SK-N-SH (cell line): ENCODE results near the gene FGF13. TPM values are rescaled to one million over a fixed set of nuclear protein-coding genes. Genes with fewer than 3 reads are reported as not detected.

Source experiments
- CTCF ChIA-PET: fragments of 300-600, 350-600 bp; formaldehyde crosslinking; extraction: SDS; loops from one replicate; lab custom pipeline; 2021; lab: Yijun Ruan, JAX
- POLR2A ChIA-PET: fragments of 350-600 bp; sonication (Branson Sonifier 250); formaldehyde crosslinking; extraction: SDS; loops from one replicate; lab custom pipeline; 2020; ENCODE audit warnings: antibody characterized with exemption, inconsistent platforms; lab: Yijun Ruan, JAX
- DNase-seq: peaks from one replicate; pipeline ENCODE4 v3.0.0; 2012
- H2AFZ ChIP-seq: fragments of 200-600 bp; sonication (generic); 2 replicates; pipeline ENCODE4 v1.8.1; 2016; ENCODE audit warnings: antibody characterized with exemption, mild to moderate bottlenecking, low read depth
- H3F3A ChIP-seq: fragments of 200-600 bp; sonication (generic); replicated peaks from 2 replicates; pipeline ENCODE3; 2016; ENCODE audit warnings: antibody characterized with exemption, mild to moderate bottlenecking; ENCODE audit not compliant: insufficient read depth
- H3K27ac ChIP-seq, 2 experiments: fragments of 200-500 bp in 1 of 2; fragments of 200-600 bp in 1 of 2; sonication (Bioruptor generic) in 1 of 2; sonication (generic), shearing (Covaris generic) in 1 of 2; 2 replicates each; pipeline versions ENCODE4 v1.5.1 to v1.6.1; 2014 to 2016; ENCODE audit warnings: low read depth in 2 of 2, inconsistent platforms in 1 of 2, low read length in 1 of 2, mild to moderate bottlenecking in 1 of 2, mixed read lengths in 1 of 2
- H3K27me3 ChIP-seq: fragments of 200-600 bp; sonication (generic), shearing (Covaris generic); 2 replicates; pipeline ENCODE4 v1.6.1; 2016; ENCODE audit warnings: mixed run types; ENCODE audit not compliant: insufficient read depth
- H3K36me3 ChIP-seq, 2 experiments: fragments of 200-500 bp in 1 of 2; fragments of 200-600 bp in 1 of 2; sonication (Bioruptor generic) in 1 of 2; sonication (generic) in 1 of 2; replicated peaks in 1 of 2; 2 replicates each; pipeline versions ENCODE3 to v1.5.1; 2014 to 2016; ENCODE audit warnings: low read length in 1 of 2, mild to moderate bottlenecking in 1 of 2; ENCODE audit not compliant: insufficient read depth in 2 of 2, control insufficient read depth in 1 of 2
- H3K4me1 ChIP-seq, 2 experiments: fragments of 200-500 bp in 1 of 2; fragments of 200-600 bp in 1 of 2; sonication (Bioruptor generic) in 1 of 2; sonication (generic), shearing (Covaris generic) in 1 of 2; 2 replicates each; pipeline versions ENCODE4 v1.5.1 to v1.6.1; 2014 to 2016; ENCODE audit warnings: low read depth in 1 of 2, low read length in 1 of 2, mixed run types in 1 of 2; ENCODE audit not compliant: insufficient read depth in 2 of 2, control insufficient read depth in 1 of 2
- H3K4me2 ChIP-seq: fragments of 200-600 bp; sonication (generic), shearing (Covaris generic); 2 replicates; pipeline ENCODE4 v1.6.1; 2017; ENCODE audit warnings: mixed run types
- H3K4me3 ChIP-seq, 2 experiments: fragments of 200-500 bp in 1 of 2; fragments of 200-600 bp in 1 of 2; sonication (Bioruptor generic) in 1 of 2; sonication (generic), shearing (Covaris generic) in 1 of 2; 2 replicates each; pipeline versions ENCODE4 v1.5.1 to v1.8.1; 2014 to 2016; ENCODE audit warnings: low read depth in 2 of 2, inconsistent platforms in 1 of 2, low read length in 1 of 2, mild to moderate bottlenecking in 1 of 2, mixed read lengths in 1 of 2, moderate library complexity in 1 of 2
- H3K79me2 ChIP-seq: fragments of 200-600 bp; sonication (generic); 2 replicates; pipeline ENCODE4 v1.8.1; 2017; ENCODE audit warnings: mild to moderate bottlenecking; ENCODE audit not compliant: insufficient read depth
- H3K9ac ChIP-seq: fragments of 200-600 bp; sonication (generic); 2 replicates; pipeline ENCODE4 v1.6.1; 2017; ENCODE audit warnings: mixed run types
- H3K9me2 ChIP-seq: fragments of 200-600 bp; sonication (generic); 2 replicates; pipeline ENCODE4 v1.6.1; 2017; ENCODE audit warnings: mixed run types
- H3K9me3 ChIP-seq: fragments of 200-600 bp; sonication (generic); 2 replicates; pipeline ENCODE4 v1.6.1; 2017; ENCODE audit warnings: mixed run types, mild to moderate bottlenecking, moderate library complexity
- H4K20me1 ChIP-seq: fragments of 200-600 bp; sonication (generic); 2 replicates; pipeline ENCODE4 v1.6.1; 2017; ENCODE audit warnings: mild to moderate bottlenecking, mixed run types; ENCODE audit not compliant: insufficient read depth
- CTCF ChIP-seq: fragments of 200-600 bp; sonication (generic); IDR thresholded peaks from 2 replicates; pipeline ENCODE4 v1.6.1; 2017; ENCODE audit warnings: antibody characterized with exemption, mild to moderate bottlenecking, moderate library complexity
- ELF1 ChIP-seq: IDR thresholded peaks from 2 replicates; pipeline ENCODE4 v1.4.0; 2012
- FOSL2 ChIP-seq: IDR thresholded peaks from 2 replicates; pipeline ENCODE4 v1.4.0; 2012; ENCODE audit warnings: low read depth, mild to moderate bottlenecking, moderate library complexity, borderline replicate concordance
- FOXJ3 ChIP-seq: sonication (generic); formaldehyde crosslinking; IDR thresholded peaks from 2 replicates; pipeline ENCODE4 v1.5.1; 2020; ENCODE audit warnings: mild to moderate bottlenecking, missing genetic modification reagents
- FOXM1 ChIP-seq: IDR thresholded peaks from 2 replicates; pipeline ENCODE4 v1.4.0; 2012; ENCODE audit warnings: low read depth, mild to moderate bottlenecking
- GATA2 ChIP-seq: sonication (generic); formaldehyde crosslinking; IDR thresholded peaks from 2 replicates; pipeline ENCODE4 v1.5.0; 2020; ENCODE audit warnings: mild to moderate bottlenecking, missing genetic modification reagents
- MAX ChIP-seq: IDR thresholded peaks from 2 replicates; pipeline ENCODE4 v1.4.0; 2012; ENCODE audit warnings: low read depth
- NRF1 ChIP-seq: IDR thresholded peaks from 2 replicates; pipeline ENCODE4 v1.6.1; 2012; ENCODE audit warnings: low read depth, mild to moderate bottlenecking, low read length
- RAD21 ChIP-seq: IDR thresholded peaks from 2 replicates; pipeline ENCODE4 v1.6.1; 2012; ENCODE audit warnings: mild to moderate bottlenecking, low read length
- RCOR1 ChIP-seq: fragments of 150-350 bp; IDR thresholded peaks from 2 replicates; pipeline ENCODE4 v1.6.1; 2017; ENCODE audit warnings: antibody characterized with exemption, low read length
- REST ChIP-seq: IDR thresholded peaks from 2 replicates; pipeline ENCODE4 v1.6.1; 2012; ENCODE audit warnings: mild to moderate bottlenecking, low read depth, low read length, moderate library complexity
- RFX5 ChIP-seq: IDR thresholded peaks from 2 replicates; pipeline ENCODE4 v1.6.1; 2012; ENCODE audit warnings: mild to moderate bottlenecking, improper control_type of control experiment, low read length
- RXRA ChIP-seq: IDR thresholded peaks from 2 replicates; pipeline ENCODE4 v1.4.0; 2012; ENCODE audit warnings: low read depth, mild to moderate bottlenecking, borderline replicate concordance
- SIN3A ChIP-seq: IDR thresholded peaks from 2 replicates; pipeline ENCODE4 v1.6.1; 2012; ENCODE audit warnings: low read depth, mild to moderate bottlenecking, low read length, moderate library complexity, borderline replicate concordance
- SMC3 ChIP-seq: IDR thresholded peaks from 2 replicates; pipeline ENCODE4 v1.6.1; 2012; ENCODE audit warnings: low read depth, low read length, improper control_type of control experiment
- TCF12 ChIP-seq: IDR thresholded peaks from 2 replicates; pipeline ENCODE4 v1.4.0; 2012
- TEAD4 ChIP-seq: IDR thresholded peaks from 2 replicates; pipeline ENCODE4 v1.4.0; 2012; ENCODE audit warnings: mild to moderate bottlenecking, borderline replicate concordance; ENCODE audit not compliant: insufficient read depth
- USF2 ChIP-seq: fragments of 150-350 bp; IDR thresholded peaks from 2 replicates; pipeline ENCODE4 v1.6.1; 2017; ENCODE audit warnings: antibody characterized with exemption, low read length, low read depth, borderline replicate concordance
- WGBS: methylation state at CpG from one replicate; pipeline ENCODE4 v1.1.6; 2017; ENCODE audit warnings: low lambda C conversion rate; 5-methylcytosine and 5-hydroxymethylcytosine counted together
- polyA plus RNA-seq, 3 experiments: library from polyadenylated mRNA; depleted of rRNA; stranded (reverse); fragments of >200 nt; gene quantifications; 2 replicates each; pipeline ENCODE4 v1.2.3, GENCODE V29; 2012

The FGF13 gene
- polyA plus RNA-seq, 1 of the 3 experiments (the other 2 are of a cell fraction), result 0.12 TPM

GRCh38 chrX:138651494-138651893 is 60.0 kb downstream of the FGF13 start:
- Histone ChIP-seq H3K27me3 (no peaks in the 10 kb centered on the region), H3K27ac (no peak overlapping the region), H3K4me3 (no peak overlapping the region), H3K4me1 (no peaks in the 10 kb centered on the region), H3K79me2 (no peaks in the 10 kb centered on the region), H3K4me2 (no peak overlapping the region), H3K36me3 (no peaks in the 10 kb centered on the region), H3K9me2 (no peaks in the 10 kb centered on the region), H3F3A (no peaks in the 10 kb centered on the region), H3K9ac (no peak overlapping the region), H4K20me1 (no peaks in the 10 kb centered on the region), H3K9me3 (no peaks in the 10 kb centered on the region), H2AFZ (no peak overlapping the region)
- DNase-seq, result no peak
- TF ChIP-seq CTCF (no peak), FOXJ3 (no peak), NRF1 (no peak), RAD21 (no peak), FOSL2 (no peak), TEAD4 (no peak)
- ChIA-PET CTCF (no interaction called here), POLR2A (no interaction called here)

GRCh38 chrX:138648568-138648967 is 62.9 kb downstream of the FGF13 start:
- WGBS, result 3% methylated on average over 4 of the region's 4 CpGs
- DNase-seq, result no peak
- Histone ChIP-seq H2AFZ (no peak overlapping the region), H3K4me3 (no peak overlapping the region), H3K27ac (no peak overlapping the region), H3K27me3 (no peaks in the 10 kb centered on the region), H3K79me2 (no peaks in the 10 kb centered on the region), H3K9me3 (no peaks in the 10 kb centered on the region), H3K9ac (no peak overlapping the region), H3K4me2 (no peak overlapping the region), H3F3A (no peaks in the 10 kb centered on the region), H3K36me3 (no peaks in the 10 kb centered on the region), H3K4me1 (no peaks in the 10 kb centered on the region), H3K9me2 (no peaks in the 10 kb centered on the region), H4K20me1 (no peaks in the 10 kb centered on the region)
- POLR2A ChIA-PET, result no interaction called here
- CTCF ChIA-PET, result no interaction called here
- no peak for TF ChIP-seq NRF1
- no peak for TF ChIP-seq RFX5
- no peak for TF ChIP-seq GATA2 (CRISPR knock-in tag)
- no peak for TF ChIP-seq FOXM1
- no peak for TF ChIP-seq SMC3
- no peak for TF ChIP-seq FOSL2
- no peak for TF ChIP-seq FOXJ3
- no peak for TF ChIP-seq USF2
- no peak for TF ChIP-seq CTCF
- TF ChIP-seq TEAD4, result no peak
- TF ChIP-seq REST, result no peak
- TF ChIP-seq RCOR1, result no peak
- no peak for TF ChIP-seq MAX
- TF ChIP-seq SIN3A, result no peak
- TF ChIP-seq RXRA, result no peak
- TF ChIP-seq TCF12, result no peak
- no peak for TF ChIP-seq ELF1
